LNCAP (cell line): ENCODE measurements around the gene TFDP2.

Experiments
- TF ChIP-seq, protein P1 (sequence below): fragments of 450-650 bp; IDR thresholded peaks from 2 replicates; pipeline ENCODE4 v1.5.1; 2017; ENCODE audit warnings: mild to moderate bottlenecking

Gene TFDP2

DNA sequence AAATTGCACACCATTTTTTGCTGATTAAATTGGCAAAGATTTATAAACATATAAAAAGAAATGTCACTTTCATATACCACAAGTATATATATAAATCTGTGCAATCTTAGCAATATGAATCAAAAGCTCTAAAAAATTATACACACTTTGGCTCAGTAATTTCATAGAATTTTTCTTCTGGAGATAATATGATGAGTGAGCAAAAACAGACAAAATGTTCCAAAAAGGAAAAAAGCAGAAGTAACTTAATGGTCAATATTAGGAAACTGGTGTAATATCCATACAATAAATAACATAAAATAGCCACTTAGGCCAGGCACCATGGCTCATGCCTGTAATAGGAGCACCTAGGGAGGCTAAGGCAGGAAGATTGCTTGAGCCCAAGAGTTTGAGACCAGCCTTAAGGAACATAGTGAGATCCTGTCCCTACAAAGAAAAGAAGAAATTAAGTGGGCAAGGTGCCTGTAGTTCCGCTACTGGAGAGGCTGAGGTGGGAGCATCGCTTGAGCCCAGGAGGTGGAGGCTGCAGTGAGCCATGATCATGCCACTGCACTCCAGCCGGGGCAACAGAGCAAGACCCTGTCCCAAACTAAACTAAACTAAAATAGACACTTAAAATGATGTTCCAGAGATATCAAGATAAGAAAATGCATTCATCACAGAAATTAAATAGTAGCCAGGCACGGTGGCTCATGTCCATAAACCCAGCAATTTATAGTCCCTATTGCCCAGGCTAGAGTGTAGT, 52.1 kb downstream of the TFDP2 start:
- TF ChIP-seq, protein P1, sequence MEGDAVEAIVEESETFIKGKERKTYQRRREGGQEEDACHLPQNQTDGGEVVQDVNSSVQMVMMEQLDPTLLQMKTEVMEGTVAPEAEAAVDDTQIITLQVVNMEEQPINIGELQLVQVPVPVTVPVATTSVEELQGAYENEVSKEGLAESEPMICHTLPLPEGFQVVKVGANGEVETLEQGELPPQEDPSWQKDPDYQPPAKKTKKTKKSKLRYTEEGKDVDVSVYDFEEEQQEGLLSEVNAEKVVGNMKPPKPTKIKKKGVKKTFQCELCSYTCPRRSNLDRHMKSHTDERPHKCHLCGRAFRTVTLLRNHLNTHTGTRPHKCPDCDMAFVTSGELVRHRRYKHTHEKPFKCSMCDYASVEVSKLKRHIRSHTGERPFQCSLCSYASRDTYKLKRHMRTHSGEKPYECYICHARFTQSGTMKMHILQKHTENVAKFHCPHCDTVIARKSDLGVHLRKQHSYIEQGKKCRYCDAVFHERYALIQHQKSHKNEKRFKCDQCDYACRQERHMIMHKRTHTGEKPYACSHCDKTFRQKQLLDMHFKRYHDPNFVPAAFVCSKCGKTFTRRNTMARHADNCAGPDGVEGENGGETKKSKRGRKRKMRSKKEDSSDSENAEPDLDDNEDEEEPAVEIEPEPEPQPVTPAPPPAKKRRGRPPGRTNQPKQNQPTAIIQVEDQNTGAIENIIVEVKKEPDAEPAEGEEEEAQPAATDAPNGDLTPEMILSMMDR = no peak

DNA sequence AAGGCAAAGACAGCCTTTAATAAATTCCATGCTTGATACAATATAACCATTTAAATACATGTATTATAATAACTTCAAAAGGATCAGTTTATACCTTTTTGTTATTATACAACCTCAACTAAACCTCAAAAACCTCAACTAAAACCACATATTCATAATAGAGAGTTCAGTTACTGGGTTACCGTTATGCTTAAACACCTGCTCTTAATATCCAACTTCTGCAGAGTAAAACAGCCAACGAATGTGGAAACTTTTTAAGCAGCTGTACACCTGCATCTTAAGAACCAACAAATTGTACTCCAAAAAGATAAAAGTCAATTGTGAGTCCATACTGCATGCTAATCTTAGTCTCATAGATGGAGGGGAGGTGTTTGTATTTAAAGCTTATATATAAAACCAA, 53.5 kb downstream of the TFDP2 start:
- TF ChIP-seq, protein P1 = no peak

DNA sequence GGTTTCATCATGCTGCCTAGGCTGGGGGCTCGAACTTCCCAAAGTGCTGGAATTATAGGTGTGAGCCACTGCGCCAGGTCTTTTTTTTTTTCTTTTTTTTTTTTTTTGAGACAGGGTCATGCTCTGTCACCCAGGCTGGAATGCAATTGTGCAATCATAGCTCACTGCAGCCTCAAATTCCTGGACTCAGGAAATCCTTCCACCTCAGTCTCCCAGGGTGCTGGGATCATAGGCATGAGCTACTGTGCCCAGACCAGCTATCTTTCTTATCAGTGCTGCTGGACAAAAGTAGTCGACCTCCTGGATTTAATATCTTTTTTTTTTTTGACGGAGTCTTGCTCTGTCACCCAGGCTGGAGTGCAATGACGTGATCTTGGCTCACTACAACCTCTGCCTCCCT, 60.8 kb downstream of the TFDP2 start:
- TF ChIP-seq, protein P1 = no peak

DNA sequence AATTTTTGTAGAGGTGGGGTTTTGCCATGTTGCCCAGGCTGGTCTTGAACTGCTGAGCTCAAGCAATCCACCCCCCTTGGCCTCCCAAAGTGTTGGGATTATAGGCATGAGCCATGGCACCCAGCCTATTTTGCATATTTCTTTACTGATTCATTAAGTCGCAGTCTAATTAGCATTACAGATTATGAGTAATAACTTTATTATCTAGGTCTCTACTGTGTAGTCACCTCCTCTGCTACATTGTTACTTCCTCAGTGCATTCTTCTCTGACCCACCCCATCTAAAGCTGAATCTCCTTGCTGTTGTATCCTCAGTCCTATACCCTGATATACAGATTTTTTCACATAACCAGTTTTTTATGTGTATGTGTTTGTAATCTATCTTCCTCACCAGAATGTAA, 61.7 kb downstream of the TFDP2 start:
- TF ChIP-seq, protein P1 = no peak

DNA sequence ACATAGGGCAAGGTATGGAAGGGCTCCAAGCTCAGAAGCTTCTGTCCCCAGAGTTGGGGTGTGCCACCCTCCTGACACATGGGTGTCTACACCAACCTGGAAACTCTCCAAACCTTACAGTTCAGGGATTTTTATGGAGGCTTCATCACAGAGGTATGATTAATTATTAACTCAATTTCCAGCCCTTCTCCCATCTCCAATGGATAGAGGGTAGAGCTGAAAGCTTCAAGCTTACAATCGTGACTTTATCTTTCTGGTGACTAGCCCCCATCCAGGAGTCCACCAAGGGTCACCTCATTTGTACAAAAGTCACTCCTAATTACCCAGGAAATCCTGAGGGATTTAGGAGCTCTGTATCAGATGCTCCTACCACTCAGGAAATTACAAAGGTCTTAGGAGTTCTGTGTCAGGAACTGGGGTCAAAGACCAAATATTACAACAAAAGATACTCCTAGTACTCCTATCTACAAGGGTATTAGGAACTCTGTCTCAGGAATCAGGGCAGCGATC, 62.7 kb downstream of the TFDP2 start:
- TF ChIP-seq, protein P1 = no peak

DNA sequence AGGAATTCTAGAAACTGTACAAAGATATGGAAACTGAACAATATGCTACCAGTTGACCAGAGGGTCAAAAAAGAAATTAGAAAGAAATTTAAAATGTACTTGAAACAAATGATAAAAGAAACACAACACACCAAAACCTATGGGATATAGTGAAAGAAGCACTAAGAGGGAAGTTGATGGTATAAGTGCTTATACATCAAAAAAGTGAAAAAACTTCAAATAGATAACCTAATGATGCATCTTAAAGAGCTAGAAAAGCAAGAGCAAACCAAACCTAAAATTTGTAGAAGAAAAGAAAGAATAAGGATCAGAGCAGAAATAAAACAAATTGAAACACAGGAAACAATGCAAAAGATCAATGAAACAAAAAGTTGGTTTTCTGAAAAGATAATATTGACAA, 68.2 kb downstream of the TFDP2 start:
- TF ChIP-seq, protein P1 = no peak

DNA sequence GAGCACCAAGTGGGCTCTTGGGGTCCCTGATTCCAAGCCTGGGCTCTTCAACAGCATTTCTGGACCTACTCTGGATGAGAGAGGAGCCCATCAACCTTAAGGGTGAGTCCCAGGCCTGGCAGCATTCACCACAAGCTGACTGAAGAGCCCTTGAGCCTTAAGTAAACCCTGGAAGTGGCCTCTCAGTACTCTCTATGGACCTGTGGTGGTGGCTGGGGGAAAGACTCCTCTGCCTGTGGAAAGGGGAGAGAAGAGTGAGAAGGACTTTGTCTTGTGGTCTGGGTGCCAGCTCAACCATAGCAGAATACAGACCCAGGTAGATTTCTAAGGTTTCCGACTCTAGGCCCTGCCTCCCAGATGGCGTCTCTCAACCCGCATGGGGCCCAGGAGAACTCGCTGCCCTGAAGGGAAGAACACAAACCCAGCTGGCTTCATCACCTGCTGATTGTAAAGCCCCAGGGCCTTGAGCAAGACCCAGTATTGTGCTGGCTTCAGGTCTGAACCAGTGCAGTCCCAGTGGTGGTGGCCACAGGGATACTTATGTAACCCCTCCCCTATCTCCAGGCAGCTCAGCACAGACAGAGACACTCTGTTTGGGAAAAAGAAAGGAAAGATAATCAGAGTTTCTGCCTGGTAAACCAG, 71.4 kb downstream of the TFDP2 start:
- TF ChIP-seq, protein P1 = no peak
